ENCODE results near the gene TM4SF5.

TM4SF5 gene

GRCh38 chr17:4771519-4772234 is at the start of gene TM4SF5:
TSS of gene TM4SF5 (plus strand) at chr17:4771886. CDS start at chr17:4771923, 37 bp downstream.
- TF ChIP-seq CTCF (IDR thresholded peaks at IDR 0.05; ENCODE audit: control extremely low read depth, extremely low read depth, low read depth, missing control alignments): no peak
- POLR2A ChIA-PET: no interaction called here
- no peak for DNase-seq (ENCODE audit: extremely low spot score)
- CTCF ChIA-PET: no interaction called here

- ChIA-PET CTCF (interaction anchor here (0.7 to 1.0 kb wide), 2 partner anchors 10 to 13 kb away, joined by 3 read pairs; no protein-coding TSS in a partner anchor), POLR2A (no interaction called here)
- no peak for DNase-seq (ENCODE audit: extremely low spot score)
- TF ChIP-seq CTCF (IDR thresholded peaks at IDR 0.05; ENCODE audit: control extremely low read depth, extremely low read depth, low read depth, missing control alignments): no peak
Measured at GRCh38 chr17:4722678-4723240, 48.9 kb upstream of the TM4SF5 start.

- no peak for DNase-seq (ENCODE audit: extremely low spot score)
- CTCF ChIA-PET: no interaction called here
- POLR2A ChIA-PET: no interaction called here
- no peak for TF ChIP-seq CTCF (IDR thresholded peaks at IDR 0.05; ENCODE audit: control extremely low read depth, extremely low read depth, low read depth, missing control alignments)
Measured at GRCh38 chr17:4724650-4725049, 47.0 kb upstream of the TM4SF5 start.

- TF ChIP-seq CTCF (IDR thresholded peaks at IDR 0.05; ENCODE audit: control extremely low read depth, extremely low read depth, low read depth, missing control alignments): no peak
- ChIA-PET CTCF (interaction anchor here (1.0 to 2.1 kb wide), 3 partner anchors 10 to 23 kb away, joined by 3 to 7 read pairs (median 3); partner anchors contain the start of gene ARRB2), POLR2A (interaction anchor here (0.6 kb wide), 1 partner anchor 310 kb away, joined by 5 read pairs; the partner anchor contains the start of gene SLC52A1)
- no peak for DNase-seq (ENCODE audit: extremely low spot score)
Measured at GRCh38 chr17:4725646-4726310, 45.9 kb upstream of the TM4SF5 start.

GRCh38 chr17:4728124-4728523 is 43.6 kb upstream of the TM4SF5 start:
- CTCF ChIA-PET: interaction anchor here (1.2 kb wide), 1 partner anchor 25 kb away, joined by 3 read pairs; no protein-coding TSS in a partner anchor
- POLR2A ChIA-PET: no interaction called here
- TF ChIP-seq CTCF (IDR thresholded peaks at IDR 0.05; ENCODE audit: control extremely low read depth, extremely low read depth, low read depth, missing control alignments): no peak
- DNase-seq (ENCODE audit: extremely low spot score): no peak

GRCh38 chr17:4733073-4733531 is 38.6 kb upstream of the TM4SF5 start:
- CTCF ChIA-PET: interaction anchor here (0.7 to 1.8 kb wide), 6 partner anchors 10 to 155 kb away, joined by 3 to 6 read pairs (median 4); partner anchors contain the start of gene ARRB2
- DNase-seq (ENCODE audit: extremely low spot score): peak; percentile 75
- POLR2A ChIA-PET: no interaction called here

More at GRCh38 chr17:4733073-4733531, 38.6 kb upstream of the TM4SF5 start:
- peak; percentile 34 for TF ChIP-seq CTCF (IDR thresholded peaks at IDR 0.05; ENCODE audit: control extremely low read depth, extremely low read depth, low read depth, missing control alignments)
